C1 segment of cervical spinal cord (tissue), 14 donors: ENCODE data around the gene CRYBG1.
"Not testable (repeated sequence)": the region's sequence is repeated elsewhere in the genome, so short reads cannot be mapped to it uniquely, and the experiment has no call there.

Experiments used
- DNase-seq, 14 donors: peaks; one replicate each; lab custom pipeline; 2025; lab: John Stamatoyannopoulos, UW

CRYBG1 gene

GRCh38 chr6:106496823-106497222 is 136.3 kb downstream of the CRYBG1 start:
- DNase-seq: no peak

DNA sequence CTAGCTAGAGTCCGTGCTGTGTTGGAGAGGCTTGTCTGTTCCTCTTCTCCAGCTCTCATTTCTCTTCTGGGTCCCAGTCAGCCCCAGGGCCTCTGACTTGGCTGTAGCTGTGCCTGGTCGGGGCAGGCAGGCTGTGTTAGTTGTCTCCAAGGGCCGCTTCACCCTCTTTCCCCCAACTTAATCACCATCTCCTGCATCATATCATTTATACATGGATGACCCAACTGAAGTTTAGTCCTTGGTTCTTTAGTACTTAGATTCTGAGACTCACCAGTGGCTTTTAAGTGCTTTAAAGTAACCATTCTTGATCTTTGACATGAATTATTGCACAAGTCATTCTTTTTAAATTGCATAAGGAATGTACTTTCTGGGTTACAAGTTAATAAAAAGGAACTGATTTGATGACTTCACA is 141.4 kb downstream of the CRYBG1 start:
- no peak for DNase-seq

- no peak for DNase-seq
Measured at GRCh38 chr6:106502559-106502958, 142.0 kb downstream of the CRYBG1 start.

DNA sequence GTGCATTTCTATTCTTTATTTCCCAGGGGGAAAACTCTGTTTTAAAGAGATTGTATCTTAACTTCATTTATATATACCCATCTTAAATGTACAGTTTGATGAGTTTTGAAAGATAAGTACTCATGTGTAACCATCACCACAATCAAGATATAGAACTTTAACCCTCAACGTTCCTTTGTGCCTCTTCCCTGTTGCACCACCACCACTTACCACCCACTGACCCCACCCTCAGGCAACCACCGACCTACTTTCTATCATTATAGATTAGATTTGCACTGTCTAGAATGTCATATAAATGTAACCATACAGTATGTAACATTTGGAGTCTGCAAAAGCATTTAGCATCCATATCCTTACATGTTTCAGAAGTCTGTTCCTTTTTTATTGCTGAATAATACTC is 147.8 kb downstream of the CRYBG1 start:
- DNase-seq: no peak

- DNase-seq: no peak
Measured at GRCh38 chr6:106508834-106509233, 148.3 kb downstream of the CRYBG1 start.

- no peak for DNase-seq
Measured at GRCh38 chr6:106509420-106510089, 149.0 kb downstream of the CRYBG1 start.

GRCh38 chr6:106510090-106510970 is 149.8 kb downstream of the CRYBG1 start:
- DNase-seq: no peak

DNA sequence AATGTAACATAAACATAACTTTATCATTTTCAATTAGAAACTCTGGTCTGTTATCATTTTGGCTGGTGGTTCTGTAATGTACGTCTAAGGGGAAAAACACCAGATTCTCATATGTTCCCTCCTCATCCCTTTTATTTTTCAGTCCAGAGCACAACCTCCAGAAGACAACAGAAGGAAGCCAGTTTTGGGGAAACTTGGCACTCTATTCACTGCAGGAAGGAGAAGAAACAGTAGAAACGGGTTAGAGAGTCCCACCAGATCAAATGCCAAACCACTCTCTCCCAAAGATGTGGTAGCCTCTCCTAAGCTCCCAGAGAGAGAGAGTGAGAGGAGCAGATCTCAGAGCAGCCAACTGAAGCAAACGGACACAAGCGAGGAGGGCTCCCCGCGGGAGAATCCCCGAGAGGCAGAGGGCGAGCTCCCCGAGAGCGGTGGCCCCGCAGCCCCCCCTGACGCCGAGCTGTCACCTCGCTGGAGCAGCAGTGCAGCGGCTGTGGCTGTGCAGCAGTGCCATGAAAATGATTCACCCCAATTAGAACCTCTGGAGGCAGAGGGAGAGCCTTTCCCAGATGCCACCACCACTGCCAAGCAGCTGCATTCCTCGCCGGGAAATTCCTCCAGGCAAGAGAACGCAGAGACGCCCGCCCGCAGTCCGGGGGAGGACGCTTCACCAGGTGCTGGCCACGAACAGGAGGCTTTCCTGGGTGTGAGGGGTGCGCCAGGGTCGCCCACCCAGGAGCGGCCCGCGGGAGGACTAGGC is 151.0 kb downstream of the CRYBG1 start:
- no peak for DNase-seq

GRCh38 chr6:106512048-106512967 is 151.8 kb downstream of the CRYBG1 start:
- peak in 2 of 14 donors; percentile 20 for DNase-seq

GRCh38 chr6:106512968-106513574 is 152.6 kb downstream of the CRYBG1 start:
- no peak for DNase-seq

DNA sequence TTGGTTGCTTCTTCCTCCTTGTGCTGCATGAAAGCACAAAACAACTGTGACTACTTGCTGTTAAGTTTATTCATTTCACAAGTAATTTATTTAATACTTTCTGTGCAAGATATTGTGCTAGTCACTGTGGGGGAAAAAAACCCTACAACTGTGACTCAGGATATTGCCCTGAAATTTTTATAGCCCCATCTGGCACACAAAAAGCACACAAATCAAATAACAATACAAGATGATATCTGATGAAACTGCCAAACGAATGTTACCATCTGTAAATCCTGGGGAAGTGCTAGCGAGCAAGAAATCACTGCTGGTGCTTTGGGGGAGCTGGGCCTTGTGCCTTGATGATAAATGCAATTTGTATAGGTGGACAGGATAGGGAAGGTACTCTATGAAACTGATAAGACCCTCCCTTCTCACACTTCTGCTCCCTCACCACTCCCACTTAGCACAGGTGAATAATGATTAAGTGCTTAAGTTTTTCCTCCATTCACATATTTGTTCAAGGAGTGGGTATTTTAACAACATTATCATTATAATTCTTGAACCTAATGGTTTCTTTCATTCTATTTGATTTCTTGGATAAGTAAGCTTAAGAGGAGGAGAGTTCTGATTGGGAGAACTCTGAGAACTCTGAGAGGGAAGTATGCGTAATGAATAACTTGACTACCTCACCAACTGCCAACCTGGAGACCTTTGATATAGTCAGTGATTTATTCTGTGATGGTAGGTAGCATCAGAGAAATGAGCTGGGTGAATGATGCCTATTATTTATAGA is 153.5 kb downstream of the CRYBG1 start:
- DNase-seq: no peak

DNA sequence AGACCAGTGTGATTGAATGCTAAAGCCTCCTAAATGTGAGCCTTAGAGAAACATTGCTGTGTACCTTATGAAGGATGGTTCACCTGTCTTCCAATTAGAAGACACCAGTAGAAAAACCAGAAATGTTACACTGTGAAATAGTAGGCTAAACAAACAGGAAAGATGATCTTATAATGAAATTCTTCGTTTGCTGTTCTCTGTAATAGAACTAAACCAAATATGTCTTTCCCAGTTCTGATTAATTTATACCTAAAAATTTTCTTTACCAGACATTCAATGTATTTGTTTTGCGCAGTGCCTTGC is 154.0 kb downstream of the CRYBG1 start:
- no peak for DNase-seq

GRCh38 chr6:106515582-106515981 is 155.1 kb downstream of the CRYBG1 start:
- DNase-seq: not testable (repeated sequence)

GRCh38 chr6:106516616-106517015 is 156.1 kb downstream of the CRYBG1 start:
- no peak for DNase-seq

DNA sequence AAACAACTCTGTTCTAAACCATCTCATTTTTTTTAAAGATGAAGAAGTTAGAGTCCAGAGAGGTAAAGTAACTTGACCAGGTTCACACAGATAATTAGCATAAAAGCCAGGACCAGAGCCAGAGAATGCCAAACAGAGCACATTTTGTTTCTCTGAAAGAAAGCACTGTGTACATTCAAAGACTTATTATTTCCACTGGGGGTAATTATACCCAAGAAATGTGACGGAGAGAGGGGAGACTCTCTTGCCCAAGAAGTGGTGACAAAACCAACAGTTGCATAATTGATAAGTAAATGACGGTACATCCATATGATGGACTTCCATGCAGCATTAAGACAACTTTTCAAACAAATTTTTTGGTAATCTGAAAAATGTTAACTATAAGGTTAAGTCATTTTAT is 157.2 kb downstream of the CRYBG1 start:
- DNase-seq: no peak

DNA sequence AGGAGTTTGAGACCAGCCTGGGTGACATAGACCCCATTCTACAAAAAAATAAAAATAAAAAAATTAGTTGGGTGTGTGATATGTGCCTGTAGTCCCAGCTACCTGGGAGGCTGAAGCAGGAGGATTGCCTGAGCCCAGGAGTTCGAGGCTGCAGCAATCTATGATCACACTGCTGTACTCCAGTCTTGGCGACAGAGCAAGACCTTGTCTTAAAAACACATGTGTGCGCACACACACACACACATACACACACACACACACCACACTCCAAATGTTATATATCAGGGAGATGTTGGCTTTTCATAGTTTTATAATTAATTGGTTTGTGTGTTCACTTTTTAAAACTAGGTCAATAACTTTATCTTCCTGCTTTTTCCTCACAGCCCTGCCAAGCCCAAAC is 158.2 kb downstream of the CRYBG1 start:
- no peak for DNase-seq

DNA sequence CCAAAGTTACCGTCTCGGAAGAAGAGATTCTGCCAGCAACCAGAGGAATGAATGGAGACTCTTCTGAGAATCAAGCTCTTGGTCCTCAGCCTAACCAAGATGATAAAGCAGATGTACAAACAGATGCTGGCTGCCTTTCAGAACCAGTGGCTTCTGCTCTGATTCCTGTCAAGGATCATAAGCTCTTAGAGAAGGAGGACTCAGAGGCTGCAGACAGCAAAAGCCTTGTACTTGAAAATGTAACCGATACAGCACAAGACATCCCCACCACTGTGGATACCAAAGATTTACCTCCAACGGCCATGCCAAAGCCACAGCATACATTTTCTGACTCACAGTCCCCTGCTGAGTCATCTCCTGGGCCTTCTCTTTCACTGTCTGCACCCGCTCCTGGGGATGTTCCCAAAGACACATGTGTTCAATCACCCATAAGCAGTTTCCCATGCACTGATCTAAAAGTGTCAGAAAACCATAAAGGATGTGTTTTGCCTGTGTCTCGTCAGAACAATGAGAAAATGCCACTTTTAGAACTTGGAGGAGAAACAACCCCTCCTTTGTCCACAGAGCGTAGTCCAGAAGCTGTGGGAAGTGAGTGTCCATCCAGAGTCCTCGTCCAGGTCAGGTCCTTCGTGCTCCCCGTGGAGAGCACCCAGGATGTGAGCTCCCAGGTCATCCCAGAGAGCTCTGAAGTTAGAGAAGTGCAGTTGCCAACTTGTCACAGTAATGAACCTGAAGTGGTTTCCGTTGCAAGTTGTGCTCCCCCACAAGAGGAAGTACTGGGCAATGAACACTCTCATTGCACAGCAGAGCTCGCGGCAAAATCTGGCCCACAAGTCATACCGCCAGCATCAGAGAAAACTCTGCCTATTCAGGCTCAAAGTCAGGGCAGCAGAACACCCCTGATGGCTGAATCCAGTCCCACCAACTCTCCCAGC is 159.2 kb downstream of the CRYBG1 start:
- DNase-seq: no peak

- DNase-seq: no peak
Measured at GRCh38 chr6:106520711-106521401, 160.3 kb downstream of the CRYBG1 start.
